HepG2 (cell line): ENCODE data around the gene KANSL1. TPM values are rescaled to one million over a fixed set of nuclear protein-coding genes. Genes with fewer than 3 reads are reported as not detected.

Experiments used
- AGO2 ChIP-seq: fragments of 200-400 bp; formaldehyde crosslinking; optimal IDR thresholded peaks from 2 replicates; pipeline ENCODE3; 2017; ENCODE audit warnings: mild to moderate bottlenecking, low read depth, low read length, moderate library complexity
- HHEX ChIP-seq: IDR thresholded peaks from 2 replicates; pipeline ENCODE4 v1.6.1; 2016; ENCODE audit warnings: control low read depth
- KDM5A ChIP-seq: fragments of 200-600 bp; sonication (generic); IDR thresholded peaks from 2 replicates; pipeline ENCODE4 v1.7.0; 2018; ENCODE audit warnings: antibody characterized with exemption, mild to moderate bottlenecking, low read length, borderline replicate concordance
- MAF1 ChIP-seq: sonication (generic); formaldehyde crosslinking; IDR thresholded peaks from 2 replicates; pipeline ENCODE4 v1.5.0; 2020; ENCODE audit warnings: missing genetic modification reagents, borderline replicate concordance
- NR2F6 ChIP-seq, 2 experiments: IDR thresholded peaks; 2 replicates each; pipeline ENCODE4 v1.6.1; 2016; ENCODE audit warnings: antibody characterized with exemption in 1 of 2, mild to moderate bottlenecking in 1 of 2
- SCMH1 ChIP-seq: sonication (generic); formaldehyde crosslinking; IDR thresholded peaks from 2 replicates; pipeline ENCODE4 v1.9.0; 2021; ENCODE audit warnings: missing genetic modification reagents, mild to moderate bottlenecking, borderline replicate concordance
- SP1 ChIP-seq, 2 experiments: fragments of 450-650 bp in 1 of 2; sonication (generic) in 1 of 2; formaldehyde crosslinking in 1 of 2; IDR thresholded peaks; 2 replicates each; pipeline versions ENCODE4 v1.4.0 to v1.6.1; 2016 to 2020; ENCODE audit warnings: missing genetic modification reagents in 1 of 2
- TOPORS ChIP-seq: sonication (generic); formaldehyde crosslinking; IDR thresholded peaks from 2 replicates; pipeline ENCODE4 v1.8.0; 2023; ENCODE audit warnings: mild to moderate bottlenecking, missing genetic modification reagents
- XBP1 ChIP-seq: sonication (generic); formaldehyde crosslinking; IDR thresholded peaks from 2 replicates; pipeline ENCODE4 v1.5.0; 2020; ENCODE audit warnings: missing genetic modification reagents
- YEATS4 ChIP-seq: sonication (generic); formaldehyde crosslinking; IDR thresholded peaks from 2 replicates; pipeline ENCODE4 v1.4.0; 2020; ENCODE audit warnings: missing genetic modification reagents, borderline replicate concordance
- ZBTB38 ChIP-seq: sonication (generic); formaldehyde crosslinking; IDR thresholded peaks from 2 replicates; pipeline ENCODE4 v1.5.1; 2020; ENCODE audit warnings: mild to moderate bottlenecking, missing genetic modification reagents
- ZNF33A ChIP-seq: sonication (generic); formaldehyde crosslinking; IDR thresholded peaks from 2 replicates; pipeline ENCODE4 v1.5.1; 2020; ENCODE audit warnings: missing genetic modification reagents, mild to moderate bottlenecking, moderate library complexity, borderline replicate concordance
- ZNF781 ChIP-seq: sonication (generic); formaldehyde crosslinking; IDR thresholded peaks from 2 replicates; pipeline ENCODE4 v1.5.1; 2020; ENCODE audit warnings: borderline replicate concordance, mild to moderate bottlenecking, missing genetic modification reagents; ENCODE audit errors: not compliant biosample characterization
- ZNF792 ChIP-seq: IDR thresholded peaks from 2 replicates; pipeline ENCODE4 v1.6.1; 2016
- ZSCAN9 ChIP-seq: IDR thresholded peaks from 2 replicates; pipeline ENCODE4 v1.6.1; 2016; ENCODE audit warnings: borderline replicate concordance
- polyA plus RNA-seq, 8 experiments: library from polyadenylated mRNA; depleted of rRNA in 3 of 8; stranded (reverse) in 7 of 8; unstranded in 1 of 8; fragments of >200 nt; fragmentation: Illumina TruSeq in 4 of 8; extraction: Trizol in 4 of 8; gene quantifications; 2 replicates each; pipeline versions ENCODE4 v1.2.1 to v1.2.3, GENCODE V29; 2011 to 2016; ENCODE audit warnings: low read depth in 4 of 8, missing spikeins in 1 of 8, mixed read lengths in 1 of 8; ENCODE audit not compliant: insufficient read depth in 1 of 8
- total RNA-seq, 5 experiments: library from RNA; depleted of rRNA; stranded (reverse); fragments of >200 nt; fragmentation: Illumina TruSeq; extraction: Trizol; gene quantifications; 2 replicates each; pipeline ENCODE4 v1.2.3, GENCODE V29; 2016; ENCODE audit warnings: low read depth in 1 of 5
- TF ChIP-seq, protein P1 (sequence below): sonication (generic); formaldehyde crosslinking; IDR thresholded peaks from 2 replicates; pipeline ENCODE4 v1.4.0; 2020; ENCODE audit warnings: missing genetic modification reagents, borderline replicate concordance
- TF ChIP-seq, protein P2 (sequence below): sonication (generic); formaldehyde crosslinking; IDR thresholded peaks from 2 replicates; pipeline ENCODE4 v1.8.0; 2022; ENCODE audit warnings: mild to moderate bottlenecking, missing genetic modification reagents
- TF ChIP-seq, protein P3 (sequence below): sonication (generic); formaldehyde crosslinking; IDR thresholded peaks from 2 replicates; pipeline ENCODE4 v1.9.0; 2021; ENCODE audit warnings: missing genetic modification reagents, borderline replicate concordance
- TF ChIP-seq, protein P4 (sequence below): sonication (generic); formaldehyde crosslinking; IDR thresholded peaks from 2 replicates; pipeline ENCODE4 v1.5.0; 2020; ENCODE audit warnings: mild to moderate bottlenecking, missing genetic modification reagents
- TF ChIP-seq, protein P5 (sequence below): sonication (generic); formaldehyde crosslinking; IDR thresholded peaks from 2 replicates; pipeline ENCODE4 v1.4.0; 2020; ENCODE audit warnings: mild to moderate bottlenecking, missing genetic modification reagents

Gene KANSL1
- total and polyA plus RNA-seq, 2 of the 13 experiments (the other 11 are each of a cell fraction or from before 2014, with no cell fraction given): 24.0 to 59.6 TPM

DNA sequence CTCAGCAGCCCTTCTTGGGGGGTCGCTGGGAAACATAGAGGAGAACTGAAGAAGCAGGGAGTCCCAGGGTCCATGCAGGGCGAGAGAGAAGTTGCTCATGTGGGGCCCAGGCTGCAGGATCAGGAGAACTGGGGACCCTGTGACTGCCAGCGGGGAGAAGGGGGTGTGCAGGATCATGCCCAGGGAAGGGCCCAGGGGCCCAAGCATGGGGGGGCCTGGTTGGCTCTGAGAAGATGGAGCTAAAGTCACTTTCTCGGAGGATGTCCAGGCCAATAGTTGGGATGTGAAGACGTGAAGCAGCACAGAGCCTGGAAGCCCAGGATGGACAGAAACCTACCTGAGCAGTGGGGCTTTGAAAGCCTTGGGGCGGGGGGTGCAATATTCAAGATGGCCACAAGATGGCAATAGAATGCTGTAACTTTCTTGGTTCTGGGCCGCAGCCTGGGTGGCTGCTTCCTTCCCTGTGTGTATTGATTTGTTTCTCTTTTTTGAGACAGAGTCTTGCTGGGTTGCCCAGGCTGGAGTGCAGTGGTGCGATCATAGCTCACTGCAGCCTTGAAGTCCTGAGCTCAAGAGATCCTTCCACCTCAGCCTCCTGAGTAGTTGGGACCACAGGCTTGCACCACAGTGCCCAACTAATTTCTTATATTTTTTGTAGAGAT is 190.8 kb downstream of the KANSL1 start (continued):
- TF ChIP-seq, protein P1, sequence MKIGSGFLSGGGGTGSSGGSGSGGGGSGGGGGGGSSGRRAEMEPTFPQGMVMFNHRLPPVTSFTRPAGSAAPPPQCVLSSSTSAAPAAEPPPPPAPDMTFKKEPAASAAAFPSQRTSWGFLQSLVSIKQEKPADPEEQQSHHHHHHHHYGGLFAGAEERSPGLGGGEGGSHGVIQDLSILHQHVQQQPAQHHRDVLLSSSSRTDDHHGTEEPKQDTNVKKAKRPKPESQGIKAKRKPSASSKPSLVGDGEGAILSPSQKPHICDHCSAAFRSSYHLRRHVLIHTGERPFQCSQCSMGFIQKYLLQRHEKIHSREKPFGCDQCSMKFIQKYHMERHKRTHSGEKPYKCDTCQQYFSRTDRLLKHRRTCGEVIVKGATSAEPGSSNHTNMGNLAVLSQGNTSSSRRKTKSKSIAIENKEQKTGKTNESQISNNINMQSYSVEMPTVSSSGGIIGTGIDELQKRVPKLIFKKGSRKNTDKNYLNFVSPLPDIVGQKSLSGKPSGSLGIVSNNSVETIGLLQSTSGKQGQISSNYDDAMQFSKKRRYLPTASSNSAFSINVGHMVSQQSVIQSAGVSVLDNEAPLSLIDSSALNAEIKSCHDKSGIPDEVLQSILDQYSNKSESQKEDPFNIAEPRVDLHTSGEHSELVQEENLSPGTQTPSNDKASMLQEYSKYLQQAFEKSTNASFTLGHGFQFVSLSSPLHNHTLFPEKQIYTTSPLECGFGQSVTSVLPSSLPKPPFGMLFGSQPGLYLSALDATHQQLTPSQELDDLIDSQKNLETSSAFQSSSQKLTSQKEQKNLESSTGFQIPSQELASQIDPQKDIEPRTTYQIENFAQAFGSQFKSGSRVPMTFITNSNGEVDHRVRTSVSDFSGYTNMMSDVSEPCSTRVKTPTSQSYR: no peak
- TF ChIP-seq ZNF781 (CRISPR knock-in tag) (no peak), ZNF792 (CRISPR knock-in tag) (peak; percentile 76; the same call in 1 of the 2 replicates), ZNF33A (CRISPR knock-in tag) (no peak), TOPORS (no peak), ZBTB38 (peak; percentile 87), HHEX (CRISPR knock-in tag) (no peak), KDM5A (no peak; the same call in 1 of the 2 replicates), SP1 (IDR thresholded peaks at IDR 0.05) (no peak), SP1 (CRISPR knock-in tag; IDR thresholded peaks at IDR 0.05) (no peak), AGO2 (no peak), XBP1 (CRISPR knock-in tag) (no peak), SCMH1 (CRISPR knock-in tag) (no peak), YEATS4 (CRISPR knock-in tag) (no peak), NR2F6 (IDR thresholded peaks at IDR 0.05) (no peak), NR2F6 (CRISPR knock-in tag; IDR thresholded peaks at IDR 0.05) (no peak), MAF1 (CRISPR knock-in tag) (no peak), ZSCAN9 (0 out of 2 replicates have a peak, but pooled peaks have one; percentile 60)
- TF ChIP-seq, protein P2, sequence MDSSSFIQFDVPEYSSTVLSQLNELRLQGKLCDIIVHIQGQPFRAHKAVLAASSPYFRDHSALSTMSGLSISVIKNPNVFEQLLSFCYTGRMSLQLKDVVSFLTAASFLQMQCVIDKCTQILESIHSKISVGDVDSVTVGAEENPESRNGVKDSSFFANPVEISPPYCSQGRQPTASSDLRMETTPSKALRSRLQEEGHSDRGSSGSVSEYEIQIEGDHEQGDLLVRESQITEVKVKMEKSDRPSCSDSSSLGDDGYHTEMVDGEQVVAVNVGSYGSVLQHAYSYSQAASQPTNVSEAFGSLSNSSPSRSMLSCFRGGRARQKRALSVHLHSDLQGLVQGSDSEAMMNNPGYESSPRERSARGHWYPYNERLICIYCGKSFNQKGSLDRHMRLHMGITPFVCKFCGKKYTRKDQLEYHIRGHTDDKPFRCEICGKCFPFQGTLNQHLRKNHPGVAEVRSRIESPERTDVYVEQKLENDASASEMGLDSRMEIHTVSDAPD: no peak
- TF ChIP-seq, protein P3, sequence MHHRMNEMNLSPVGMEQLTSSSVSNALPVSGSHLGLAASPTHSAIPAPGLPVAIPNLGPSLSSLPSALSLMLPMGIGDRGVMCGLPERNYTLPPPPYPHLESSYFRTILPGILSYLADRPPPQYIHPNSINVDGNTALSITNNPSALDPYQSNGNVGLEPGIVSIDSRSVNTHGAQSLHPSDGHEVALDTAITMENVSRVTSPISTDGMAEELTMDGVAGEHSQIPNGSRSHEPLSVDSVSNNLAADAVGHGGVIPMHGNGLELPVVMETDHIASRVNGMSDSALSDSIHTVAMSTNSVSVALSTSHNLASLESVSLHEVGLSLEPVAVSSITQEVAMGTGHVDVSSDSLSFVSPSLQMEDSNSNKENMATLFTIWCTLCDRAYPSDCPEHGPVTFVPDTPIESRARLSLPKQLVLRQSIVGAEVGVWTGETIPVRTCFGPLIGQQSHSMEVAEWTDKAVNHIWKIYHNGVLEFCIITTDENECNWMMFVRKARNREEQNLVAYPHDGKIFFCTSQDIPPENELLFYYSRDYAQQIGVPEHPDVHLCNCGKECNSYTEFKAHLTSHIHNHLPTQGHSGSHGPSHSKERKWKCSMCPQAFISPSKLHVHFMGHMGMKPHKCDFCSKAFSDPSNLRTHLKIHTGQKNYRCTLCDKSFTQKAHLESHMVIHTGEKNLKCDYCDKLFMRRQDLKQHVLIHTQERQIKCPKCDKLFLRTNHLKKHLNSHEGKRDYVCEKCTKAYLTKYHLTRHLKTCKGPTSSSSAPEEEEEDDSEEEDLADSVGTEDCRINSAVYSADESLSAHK (CRISPR knock-in tag): no peak
- TF ChIP-seq, protein P4, sequence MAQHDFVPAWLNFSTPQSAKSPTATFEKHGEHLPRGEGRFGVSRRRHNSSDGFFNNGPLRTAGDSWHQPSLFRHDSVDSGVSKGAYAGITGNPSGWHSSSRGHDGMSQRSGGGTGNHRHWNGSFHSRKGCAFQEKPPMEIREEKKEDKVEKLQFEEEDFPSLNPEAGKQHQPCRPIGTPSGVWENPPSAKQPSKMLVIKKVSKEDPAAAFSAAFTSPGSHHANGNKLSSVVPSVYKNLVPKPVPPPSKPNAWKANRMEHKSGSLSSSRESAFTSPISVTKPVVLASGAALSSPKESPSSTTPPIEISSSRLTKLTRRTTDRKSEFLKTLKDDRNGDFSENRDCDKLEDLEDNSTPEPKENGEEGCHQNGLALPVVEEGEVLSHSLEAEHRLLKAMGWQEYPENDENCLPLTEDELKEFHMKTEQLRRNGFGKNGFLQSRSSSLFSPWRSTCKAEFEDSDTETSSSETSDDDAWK: no peak
- TF ChIP-seq, protein P5, sequence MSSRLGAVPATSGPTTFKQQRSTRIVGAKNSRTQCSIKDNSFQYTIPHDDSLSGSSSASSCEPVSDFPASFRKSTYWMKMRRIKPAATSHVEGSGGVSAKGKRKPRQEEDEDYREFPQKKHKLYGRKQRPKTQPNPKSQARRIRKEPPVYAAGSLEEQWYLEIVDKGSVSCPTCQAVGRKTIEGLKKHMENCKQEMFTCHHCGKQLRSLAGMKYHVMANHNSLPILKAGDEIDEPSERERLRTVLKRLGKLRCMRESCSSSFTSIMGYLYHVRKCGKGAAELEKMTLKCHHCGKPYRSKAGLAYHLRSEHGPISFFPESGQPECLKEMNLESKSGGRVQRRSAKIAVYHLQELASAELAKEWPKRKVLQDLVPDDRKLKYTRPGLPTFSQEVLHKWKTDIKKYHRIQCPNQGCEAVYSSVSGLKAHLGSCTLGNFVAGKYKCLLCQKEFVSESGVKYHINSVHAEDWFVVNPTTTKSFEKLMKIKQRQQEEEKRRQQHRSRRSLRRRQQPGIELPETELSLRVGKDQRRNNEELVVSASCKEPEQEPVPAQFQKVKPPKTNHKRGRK: no peak
